GM19238 (cell line): ENCODE measurements around the gene RCBTB2.

ENCODE experiments used
- DNase-seq: peaks from one replicate; pipeline ENCODE4 v3.0.0; 2011; ENCODE audit warnings: low spot score; ENCODE audit not compliant: insufficient read length

Gene RCBTB2

GRCh38 chr13:48563626-48564025 lies 30.7 kb upstream of the RCBTB2 start:
- no peak for DNase-seq

DNA sequence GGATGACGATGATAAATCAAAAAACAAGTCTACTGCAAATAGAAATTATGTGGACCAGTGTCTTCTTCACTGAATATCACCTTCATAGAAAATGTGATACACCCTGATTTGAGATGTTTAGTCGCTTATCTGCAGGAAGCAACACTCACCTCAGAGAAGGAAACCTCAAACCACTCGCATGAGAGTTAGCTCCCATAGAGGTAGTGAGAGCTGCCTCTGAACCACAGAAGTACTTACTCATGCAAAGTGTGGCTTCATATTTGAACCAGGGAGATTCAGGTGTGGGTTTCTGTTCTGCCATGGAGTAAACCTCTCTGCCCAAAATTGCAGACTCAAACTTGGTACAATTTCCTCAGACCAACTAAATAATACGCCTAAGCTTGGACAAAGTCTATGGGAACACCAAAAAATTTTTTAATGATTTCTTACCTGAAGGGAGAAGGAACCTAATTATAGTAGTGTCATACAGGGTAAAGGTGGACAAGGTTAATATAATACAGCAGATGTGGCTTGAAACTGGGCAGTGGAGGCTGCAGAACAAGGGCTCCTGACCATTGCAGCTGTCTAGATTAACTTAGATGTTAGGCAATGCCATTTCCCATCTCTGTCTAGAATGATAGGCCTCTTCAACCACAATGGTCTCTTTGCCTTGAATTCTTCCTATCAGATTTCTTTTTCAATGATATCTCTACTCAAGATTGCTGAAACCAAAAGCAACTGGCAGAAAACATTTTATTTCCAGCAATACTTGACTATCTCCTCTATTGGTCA lies 29.6 kb upstream of the RCBTB2 start:
- peak; percentile 68 for DNase-seq

GRCh38 chr13:48561466-48562235 lies 28.8 kb upstream of the RCBTB2 start:
- no peak for DNase-seq

DNA sequence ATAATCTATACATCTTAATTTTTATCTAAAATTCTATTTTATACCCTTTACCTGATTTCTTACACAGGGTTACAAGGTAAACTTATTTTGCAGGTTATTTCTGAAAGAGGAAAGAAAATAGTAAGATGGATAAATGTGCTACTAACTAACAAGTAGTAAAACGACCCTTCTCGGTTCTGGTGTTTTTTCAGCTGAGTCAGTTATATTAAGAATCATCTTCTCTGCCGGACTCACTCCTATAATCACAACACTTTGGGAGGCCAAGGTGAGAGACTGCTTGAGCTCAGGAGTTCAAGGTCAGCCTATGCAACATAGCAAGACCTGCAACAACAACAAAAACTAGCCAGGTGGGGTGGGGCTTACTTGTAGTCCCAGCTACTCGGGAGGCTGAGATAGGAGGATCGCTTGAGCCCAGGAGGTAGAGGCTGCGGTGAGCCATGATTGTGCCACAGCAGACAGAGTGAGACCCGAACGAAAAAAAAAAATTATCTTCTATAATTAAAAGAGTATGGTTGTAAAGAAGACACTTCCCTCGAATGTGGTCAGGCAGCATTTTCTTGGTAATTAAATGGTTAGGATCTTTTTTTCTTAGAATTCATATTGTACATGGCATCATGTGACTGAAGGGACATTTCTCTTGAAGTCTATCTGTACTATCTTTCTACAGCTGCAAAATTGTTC lies 27.9 kb upstream of the RCBTB2 start:
- no peak for DNase-seq

DNA sequence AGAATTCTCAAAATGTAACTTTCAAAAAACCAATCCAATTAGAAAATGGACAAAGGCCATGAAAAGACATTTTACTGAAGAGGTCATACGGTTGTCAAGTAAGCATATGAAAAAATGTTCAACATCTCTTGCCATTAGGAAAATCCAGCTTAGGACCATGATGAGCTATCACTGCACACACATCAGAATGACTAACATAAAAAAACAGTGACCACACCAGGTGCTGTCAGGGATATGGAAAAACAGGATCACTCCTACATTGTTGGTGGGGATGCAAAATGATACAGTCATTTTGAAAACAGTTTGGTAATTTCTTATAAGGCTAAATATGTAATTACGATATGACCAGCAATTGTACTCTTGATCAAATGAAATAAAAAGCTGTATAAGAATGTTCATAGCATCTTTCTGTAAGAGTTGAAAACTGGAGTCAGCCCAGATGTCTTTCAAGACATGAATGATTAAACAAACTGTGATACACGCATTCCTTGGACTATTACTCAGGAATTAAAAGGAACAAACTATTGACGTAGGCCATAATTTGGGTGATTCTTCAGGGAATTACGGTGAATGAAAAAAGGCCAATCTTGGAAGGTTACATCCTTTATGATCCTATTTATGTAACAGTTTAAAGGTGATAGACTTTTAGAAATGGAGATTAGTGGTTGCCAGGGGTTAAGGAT lies 26.9 kb upstream of the RCBTB2 start:
- no peak for DNase-seq

- no peak for DNase-seq
These were observed 23.9 kb upstream of the RCBTB2 start for GRCh38 chr13:48556817-48557216.

DNA sequence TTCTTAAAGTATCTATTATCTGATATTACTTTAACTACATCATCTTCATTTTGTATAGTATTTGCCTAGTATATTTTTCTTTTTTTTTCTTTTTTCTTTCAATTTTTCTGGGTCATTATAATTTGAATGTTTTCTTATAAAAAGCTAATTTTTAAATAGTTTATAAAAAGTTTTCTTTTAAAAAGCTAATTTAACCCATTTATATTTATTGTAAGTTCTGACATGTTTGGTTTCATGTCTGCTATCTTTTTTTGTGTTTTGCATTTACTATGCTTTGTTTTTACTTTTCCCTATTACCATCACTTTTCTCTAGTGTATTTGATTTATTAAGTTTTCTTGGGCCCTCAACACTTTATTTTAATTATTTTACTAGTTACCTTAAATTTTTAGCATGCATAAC lies 22.6 kb upstream of the RCBTB2 start:
- no peak for DNase-seq

GRCh38 chr13:48551329-48551728 lies 18.4 kb upstream of the RCBTB2 start:
- DNase-seq = no peak

GRCh38 chr13:48549658-48550057 lies 16.8 kb upstream of the RCBTB2 start:
- DNase-seq = no peak

DNA sequence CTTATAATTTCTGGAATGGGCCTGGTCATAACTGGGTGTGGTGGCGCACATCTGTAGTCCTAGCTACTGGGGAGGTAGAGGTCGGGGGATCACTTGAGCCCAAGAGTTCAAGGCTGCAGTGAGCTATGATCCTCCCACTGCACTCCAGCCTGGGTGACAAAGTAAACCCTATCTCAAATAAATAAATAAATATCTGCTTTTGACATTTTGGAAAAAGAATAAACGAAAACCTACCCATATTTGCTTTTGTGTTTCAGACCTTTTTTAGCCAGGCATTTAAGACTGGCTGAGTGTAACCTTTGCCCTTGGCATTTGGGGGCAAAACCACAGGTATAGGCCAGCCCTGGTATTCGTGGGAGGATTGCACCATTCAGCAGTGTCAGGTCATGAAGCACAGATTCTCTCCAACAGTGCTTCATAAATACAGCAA lies 14.8 kb upstream of the RCBTB2 start:
- DNase-seq = no peak

DNA sequence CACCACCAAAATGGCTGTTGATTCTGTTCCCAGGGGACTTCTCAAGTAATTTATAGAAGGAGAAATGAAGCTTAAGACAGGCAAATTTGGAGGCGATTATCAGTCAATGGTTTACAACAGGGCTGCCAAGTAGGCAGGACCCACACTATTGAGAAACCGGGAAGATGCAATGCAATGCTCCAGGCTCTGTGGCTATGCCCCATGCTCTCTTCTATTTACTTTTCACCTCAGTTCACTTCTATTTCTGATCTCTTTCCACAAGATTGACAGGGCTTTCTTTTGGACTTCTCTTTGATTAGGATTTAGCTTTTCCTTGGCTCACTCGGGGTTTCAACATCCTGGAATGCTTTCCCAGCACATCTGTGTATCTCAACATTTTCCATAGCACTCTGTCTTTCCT lies 12.7 kb upstream of the RCBTB2 start:
- no peak for DNase-seq

GRCh38 chr13:48542581-48543341 lies 9.9 kb upstream of the RCBTB2 start:
- DNase-seq = no peak

GRCh38 chr13:48542138-48542537 lies 9.3 kb upstream of the RCBTB2 start:
- no peak for DNase-seq

- no peak for DNase-seq
These were observed 6.7 kb upstream of the RCBTB2 start for GRCh38 chr13:48539550-48539949.

- DNase-seq = no peak
These were observed 3.9 kb upstream of the RCBTB2 start for GRCh38 chr13:48536621-48537250.

DNA sequence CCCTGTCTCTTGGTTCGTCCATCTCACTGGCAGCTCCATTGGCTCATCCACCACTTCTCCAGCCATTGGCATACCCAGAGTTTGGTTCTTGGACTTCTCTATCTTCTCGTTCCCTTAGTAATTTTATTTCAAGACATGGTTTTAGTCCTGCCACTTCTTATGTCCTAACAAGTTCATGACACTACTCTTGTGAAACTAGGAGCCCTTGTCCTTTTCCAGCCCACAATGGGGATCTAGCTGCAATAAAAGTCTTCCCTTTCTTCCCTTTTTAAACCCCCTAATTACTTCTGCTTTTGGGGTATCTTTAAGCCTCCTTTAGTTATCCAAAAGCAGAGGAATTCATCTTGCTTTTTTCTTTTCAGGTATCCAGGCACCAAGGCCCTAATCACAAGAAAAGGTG lies 2.9 kb upstream of the RCBTB2 start:
- DNase-seq = no peak

GRCh38 chr13:48534911-48535501 lies 2.1 kb upstream of the RCBTB2 start:
- DNase-seq = no peak

GRCh38 chr13:48533961-48534600 lies 1.2 kb upstream of the RCBTB2 start:
- no peak for DNase-seq

DNA sequence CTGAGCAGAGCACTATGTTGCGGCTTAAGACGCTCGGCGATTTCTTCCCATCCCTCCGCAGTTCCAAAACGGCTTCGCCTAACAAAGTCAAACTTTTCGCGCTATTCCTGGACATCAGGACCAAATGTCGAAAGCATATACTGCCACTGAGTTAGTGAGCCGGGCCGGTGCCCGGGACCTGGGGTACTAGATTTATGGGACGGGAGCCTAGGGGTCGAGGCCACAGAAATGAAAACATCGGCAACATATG lies 699 bp downstream of the RCBTB2 start:
- DNase-seq = no peak
